Fibroblast of mammary gland (primary cell): ENCODE measurements around the gene ZNRF3.
A peak's percentile ranks its signal among the peaks of the same experiment; 100 is the strongest.
"Not testable (repeated sequence)": the region's sequence is repeated elsewhere in the genome, so short reads cannot be mapped to it uniquely, and the experiment has no call there.

Source experiments
- DNase-seq: peaks from one replicate; pipeline ENCODE4 v3.0.0-alpha.2; 2010; ENCODE audit warnings: low read depth
- H3K4me3 ChIP-seq: 2 replicates; pipeline ENCODE4 v1.5.1; 2011; ENCODE audit warnings: low read depth, mild to moderate bottlenecking, low read length, moderate library complexity; ENCODE audit not compliant: control insufficient read depth
- TF ChIP-seq, protein P1 (sequence below): conservative IDR thresholded peaks from 2 replicates; pipeline ENCODE4 v1.5.1; 2011; ENCODE audit warnings: low read depth, low read length, inconsistent platforms; ENCODE audit not compliant: control insufficient read depth, insufficient read depth

ZNRF3 gene

GRCh38 chr22:28882878-28883656 lies at the start of gene ZNRF3:
Gene ZNRF3, plus strand, starts transcription at chr22:28883572. Its CDS starts 195 bp downstream, at chr22:28883767.
- TF ChIP-seq, protein P1, sequence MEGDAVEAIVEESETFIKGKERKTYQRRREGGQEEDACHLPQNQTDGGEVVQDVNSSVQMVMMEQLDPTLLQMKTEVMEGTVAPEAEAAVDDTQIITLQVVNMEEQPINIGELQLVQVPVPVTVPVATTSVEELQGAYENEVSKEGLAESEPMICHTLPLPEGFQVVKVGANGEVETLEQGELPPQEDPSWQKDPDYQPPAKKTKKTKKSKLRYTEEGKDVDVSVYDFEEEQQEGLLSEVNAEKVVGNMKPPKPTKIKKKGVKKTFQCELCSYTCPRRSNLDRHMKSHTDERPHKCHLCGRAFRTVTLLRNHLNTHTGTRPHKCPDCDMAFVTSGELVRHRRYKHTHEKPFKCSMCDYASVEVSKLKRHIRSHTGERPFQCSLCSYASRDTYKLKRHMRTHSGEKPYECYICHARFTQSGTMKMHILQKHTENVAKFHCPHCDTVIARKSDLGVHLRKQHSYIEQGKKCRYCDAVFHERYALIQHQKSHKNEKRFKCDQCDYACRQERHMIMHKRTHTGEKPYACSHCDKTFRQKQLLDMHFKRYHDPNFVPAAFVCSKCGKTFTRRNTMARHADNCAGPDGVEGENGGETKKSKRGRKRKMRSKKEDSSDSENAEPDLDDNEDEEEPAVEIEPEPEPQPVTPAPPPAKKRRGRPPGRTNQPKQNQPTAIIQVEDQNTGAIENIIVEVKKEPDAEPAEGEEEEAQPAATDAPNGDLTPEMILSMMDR = no peak
- peak; percentile 89 for DNase-seq
- peak within 1 kb of the TSS; percentile 69 for H3K4me3 ChIP-seq

DNA sequence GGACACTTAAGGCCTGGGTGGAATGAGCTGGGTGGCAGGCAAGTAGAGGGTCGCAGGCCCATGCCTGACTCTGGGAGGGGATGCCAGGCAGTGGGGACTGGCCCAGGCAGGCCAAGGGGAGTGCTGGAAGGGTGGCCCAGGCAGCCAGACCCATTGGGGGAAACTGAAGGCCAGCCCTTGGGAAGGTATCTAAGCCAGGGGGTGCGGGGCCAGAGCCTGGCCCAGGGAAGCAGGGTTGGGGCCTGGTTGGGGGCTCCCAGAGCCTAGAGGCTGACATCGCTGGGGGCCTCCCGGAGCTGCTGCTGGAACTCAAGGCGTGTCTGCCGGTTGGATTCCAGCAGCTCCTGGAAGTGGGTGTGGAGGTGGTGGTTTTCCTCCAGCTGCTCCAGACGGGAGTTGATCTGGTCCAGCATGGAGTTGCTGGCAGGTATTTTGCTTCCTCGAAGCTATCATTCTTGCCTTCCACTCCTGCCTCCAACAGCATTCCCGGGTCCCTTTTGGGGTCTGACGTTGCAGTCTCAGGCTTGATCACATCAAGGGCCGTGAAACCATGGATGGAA lies 47.7 kb upstream of the ZNRF3 start:
- TF ChIP-seq, protein P1 = no peak
- DNase-seq = no peak
- no peak overlapping the region for H3K4me3 ChIP-seq

- H3K4me3 ChIP-seq = no peak overlapping the region
- TF ChIP-seq, protein P1 = no peak
- no peak for DNase-seq
These were observed 45.7 kb upstream of the ZNRF3 start for GRCh38 chr22:28837640-28838039.

DNA sequence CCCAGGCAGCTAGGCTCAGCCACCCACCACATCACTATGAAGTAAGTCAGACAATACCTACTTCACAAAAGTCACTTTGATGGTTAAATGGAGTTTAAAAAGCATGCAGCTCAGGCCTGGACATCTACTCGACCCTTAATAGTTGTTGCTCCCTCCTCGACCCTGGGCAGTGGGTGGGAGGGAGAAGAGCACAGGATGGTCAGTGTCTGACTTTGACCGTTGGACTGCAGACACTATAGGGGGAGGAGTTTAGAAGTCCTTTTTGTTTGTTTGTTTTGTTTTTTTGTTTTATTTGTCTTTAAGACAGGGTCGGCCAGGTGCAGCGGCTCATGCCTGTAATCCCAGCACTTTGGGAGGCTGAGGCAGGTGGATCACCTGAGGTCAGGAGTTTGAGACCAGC lies 44.4 kb upstream of the ZNRF3 start:
- no peak overlapping the region for H3K4me3 ChIP-seq
- TF ChIP-seq, protein P1 = no peak

GRCh38 chr22:28841111-28841510 lies 42.3 kb upstream of the ZNRF3 start:
- TF ChIP-seq, protein P1 = no peak
- no peak for DNase-seq
- H3K4me3 ChIP-seq = no peak overlapping the region

More for the DNA sequence above, 44.4 kb upstream of the ZNRF3 start:
- DNase-seq = no peak

DNA sequence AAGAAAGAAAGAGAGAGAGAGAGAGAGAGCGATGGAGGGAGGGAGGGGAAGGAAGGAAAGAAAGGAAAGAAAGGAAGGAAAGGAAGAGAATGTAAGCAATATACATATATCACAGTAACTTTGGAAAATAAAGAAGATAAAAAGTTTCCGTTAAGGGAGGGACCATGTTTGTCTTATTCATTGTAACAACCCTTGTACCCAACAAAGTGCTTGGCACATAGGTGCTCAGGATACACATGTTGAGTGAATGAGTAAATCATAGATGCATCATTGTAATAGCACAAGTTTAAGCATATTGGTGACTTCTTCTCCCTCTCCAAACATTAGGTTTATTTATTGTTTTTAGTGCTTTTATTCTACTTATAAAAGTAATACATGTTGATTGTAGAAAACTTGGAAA lies 39.7 kb upstream of the ZNRF3 start:
- no peak for DNase-seq
- TF ChIP-seq, protein P1 = no peak
- H3K4me3 ChIP-seq = no peak overlapping the region

DNA sequence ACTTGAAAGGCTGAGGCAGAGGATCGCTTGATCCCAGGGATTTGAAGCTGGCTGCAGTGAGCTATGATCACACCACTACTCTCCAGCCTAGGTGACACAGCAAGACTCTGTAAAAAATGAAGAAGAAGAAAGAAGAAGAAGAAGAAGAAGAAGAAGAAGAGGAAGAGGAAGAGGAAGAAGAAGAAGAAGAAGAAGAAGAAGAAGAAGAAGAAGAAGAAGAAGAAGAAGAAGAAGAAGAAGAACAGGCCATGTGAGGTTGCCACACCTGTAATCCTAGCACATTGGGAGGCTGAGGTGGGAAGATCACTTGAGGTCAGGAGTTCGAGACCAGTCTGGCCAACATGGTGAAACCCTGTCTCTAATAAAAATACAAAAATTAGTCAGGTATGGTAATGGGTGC lies 39.1 kb upstream of the ZNRF3 start:
- DNase-seq, H3K4me3 ChIP-seq: not testable (repeated sequence)
